ENCODE results near the gene CLNK.

- no peak for TF ChIP-seq CTCF (IDR thresholded peaks at IDR 0.05; ENCODE audit: low read depth, low read length, missing input control)
- TF ChIP-seq RXRA (IDR thresholded peaks at IDR 0.05) = no peak
- no peak for TF ChIP-seq ATF3 (IDR thresholded peaks at IDR 0.05)
- no peak for TF ChIP-seq ZBTB33 (IDR thresholded peaks at IDR 0.05)
- no peak for TF ChIP-seq RAD21 (IDR thresholded peaks at IDR 0.05)
- no peak for TF ChIP-seq TAF1 (conservative IDR thresholded peaks at IDR 0.05)
- TF ChIP-seq NR2F2 (IDR thresholded peaks at IDR 0.05) = no peak
- no peak for TF ChIP-seq JUND (IDR thresholded peaks at IDR 0.05)
Measured at GRCh38 chr4:10598829-10599228, 85.7 kb downstream of the CLNK start.
